CD4-positive, alpha-beta T cell treated with Interleukin-17A for 4 hours (primary cell): ENCODE measurements around the gene NCOR1.
"Not testable (repeated sequence)": the region's sequence is repeated elsewhere in the genome, so short reads cannot be mapped to it uniquely, and the experiment has no call there.

Source experiments
- DNase-seq: peaks from one replicate; pipeline ENCODE4 v3.0.0-alpha.2; 2020; ENCODE audit warnings: mixed read lengths

NCOR1 gene

GRCh38 chr17:16085066-16085699 lies 130.2 kb downstream of the NCOR1 start:
- DNase-seq: no peak

GRCh38 chr17:16083223-16083622 lies 132.1 kb downstream of the NCOR1 start:
- DNase-seq: no peak

GRCh38 chr17:16081507-16082087 lies 133.7 kb downstream of the NCOR1 start:
- DNase-seq: no peak

GRCh38 chr17:16080366-16080765 lies 135.0 kb downstream of the NCOR1 start:
- DNase-seq: no peak

- DNase-seq: no peak
Measured at GRCh38 chr17:16075949-16076348, 139.4 kb downstream of the NCOR1 start.

GRCh38 chr17:16074423-16074822 lies 140.9 kb downstream of the NCOR1 start:
- DNase-seq: no peak

GRCh38 chr17:16073845-16074244 lies 141.5 kb downstream of the NCOR1 start:
- DNase-seq: no peak

GRCh38 chr17:16072031-16072430 lies 143.3 kb downstream of the NCOR1 start:
- no peak for DNase-seq

- DNase-seq: no peak
Measured at GRCh38 chr17:16068323-16068722, 147.0 kb downstream of the NCOR1 start.

- DNase-seq: no peak
Measured at GRCh38 chr17:16066125-16066524, 149.2 kb downstream of the NCOR1 start.

- DNase-seq: no peak
Measured at GRCh38 chr17:16061631-16062030, 153.7 kb downstream of the NCOR1 start.

- not testable (repeated sequence) for DNase-seq
Measured at GRCh38 chr17:16055139-16055538, 160.2 kb downstream of the NCOR1 start.

- DNase-seq: no peak
Measured at GRCh38 chr17:16052486-16052885, 162.8 kb downstream of the NCOR1 start.

- DNase-seq: no peak
Measured at GRCh38 chr17:16050844-16051243, 164.5 kb downstream of the NCOR1 start.

- no peak for DNase-seq
Measured at GRCh38 chr17:16048811-16049449, 166.4 kb downstream of the NCOR1 start.

GRCh38 chr17:16046966-16047365 lies 168.4 kb downstream of the NCOR1 start:
- DNase-seq: no peak

GRCh38 chr17:16044487-16044886 lies 170.8 kb downstream of the NCOR1 start:
- no peak for DNase-seq

- DNase-seq: no peak
Measured at GRCh38 chr17:16040710-16041251, 174.6 kb downstream of the NCOR1 start.

- DNase-seq: no peak
Measured at GRCh38 chr17:16037636-16038035, 177.7 kb downstream of the NCOR1 start.

GRCh38 chr17:16036261-16036660 lies 179.1 kb downstream of the NCOR1 start:
- no peak for DNase-seq

- no peak for DNase-seq
Measured at GRCh38 chr17:16033729-16034349, 181.5 kb downstream of the NCOR1 start.

GRCh38 chr17:16027708-16028584 lies 187.4 kb downstream of the NCOR1 start:
- DNase-seq: peak; percentile 51

- DNase-seq: no peak
Measured at GRCh38 chr17:16026895-16027294, 188.4 kb downstream of the NCOR1 start.
